Measurements from ENCODE around the gene CTNNA3.
"Not testable (repeated sequence)": the region's sequence is repeated elsewhere in the genome, so short reads cannot be mapped to it uniquely, and the experiment has no call there.

Gene CTNNA3

DNA sequence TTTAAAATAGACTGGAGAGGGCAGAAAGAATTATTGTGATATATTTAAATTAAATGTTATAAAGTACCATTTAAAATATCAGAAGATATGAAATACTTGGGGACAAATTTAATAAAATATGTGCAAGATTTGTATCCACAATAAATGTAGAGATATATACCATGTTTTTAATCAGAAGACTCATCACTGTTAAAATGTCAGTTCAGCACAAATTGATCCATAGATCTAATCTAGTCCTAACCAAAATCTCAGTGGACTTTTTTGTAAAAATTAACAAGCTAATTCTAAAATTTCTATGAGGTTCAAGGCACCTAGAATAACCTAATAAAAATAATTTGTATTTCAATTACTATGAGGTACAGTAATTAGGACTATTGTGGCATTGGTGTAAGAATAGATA lies 96.4 kb downstream of the CTNNA3 start:
- DNase-seq, result no peak

DNA sequence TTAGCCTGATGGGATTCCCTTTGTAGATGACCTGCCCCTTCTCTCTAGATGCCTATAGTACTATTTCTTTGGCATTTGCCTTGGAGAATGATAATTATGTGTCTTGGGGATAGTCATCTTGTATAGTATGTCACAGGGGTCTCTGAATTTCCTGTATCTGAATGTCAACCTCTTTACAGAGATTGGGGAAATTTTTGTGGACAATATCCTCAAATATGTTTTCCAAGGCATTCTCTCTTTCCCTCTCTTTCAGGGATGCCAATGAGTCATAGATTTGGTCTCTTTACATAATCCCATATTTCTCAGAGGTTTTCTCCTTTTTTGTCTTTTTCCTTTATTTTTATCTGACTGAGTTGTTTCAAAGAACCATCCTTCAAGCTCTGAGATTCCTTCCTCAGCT lies 99.4 kb downstream of the CTNNA3 start:
- no peak for DNase-seq

DNA sequence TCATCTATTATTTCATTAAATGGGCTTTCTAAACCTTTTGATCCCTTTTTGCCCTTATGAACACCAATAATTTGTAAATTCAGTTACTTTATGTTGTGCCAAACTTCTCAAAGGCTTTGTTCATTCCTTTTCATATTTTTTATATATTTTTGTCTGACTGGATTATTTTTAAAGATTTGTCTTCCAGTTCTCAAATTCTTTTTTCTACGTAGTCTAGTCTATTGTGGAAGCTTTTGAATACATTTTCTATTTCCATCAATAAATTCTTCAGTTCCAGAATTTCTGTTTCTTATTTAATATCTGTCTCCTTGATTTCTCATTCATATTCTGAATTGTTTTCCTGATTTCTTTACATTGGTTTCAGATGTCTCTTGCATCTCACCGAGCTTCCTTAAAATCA lies 108.2 kb downstream of the CTNNA3 start:
- DNase-seq, result no peak

DNA sequence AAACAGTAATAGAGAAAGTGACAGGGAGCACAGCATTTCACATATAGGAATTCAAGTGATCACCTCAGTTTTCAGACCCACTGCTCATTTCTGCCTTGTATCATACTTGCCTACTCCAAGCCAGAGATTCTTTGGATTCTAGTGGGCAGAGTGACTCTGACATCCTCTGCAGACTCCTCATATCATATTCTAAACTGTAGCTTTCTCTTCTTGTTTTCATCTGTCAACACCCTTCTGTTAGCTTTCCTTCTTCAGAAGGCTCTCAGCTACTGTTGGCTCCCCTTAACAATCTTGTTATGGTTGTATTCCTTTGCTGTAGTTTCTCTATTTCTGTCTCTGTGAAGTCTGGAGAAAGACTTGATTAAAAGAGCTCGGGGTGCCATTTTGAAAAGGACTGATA lies 120.5 kb downstream of the CTNNA3 start:
- DNase-seq, result no peak

DNA sequence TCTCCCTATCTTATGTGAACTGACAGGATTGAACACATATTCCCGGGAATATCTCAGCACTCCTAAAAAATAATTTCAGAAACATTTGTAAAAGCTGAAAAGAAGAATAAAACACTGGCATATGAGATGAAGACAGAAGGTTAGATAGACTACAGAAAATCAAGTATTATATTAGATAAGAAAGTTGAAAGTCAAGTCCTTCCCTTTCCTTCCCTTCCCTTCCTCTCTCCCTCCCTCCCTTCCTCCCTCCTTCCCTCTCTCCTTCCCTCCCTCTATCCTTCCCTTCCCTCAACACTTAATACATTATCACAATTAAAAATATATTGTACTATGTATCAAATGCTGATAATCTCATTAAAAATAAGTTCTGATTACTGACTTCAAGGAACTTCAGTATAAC lies 122.5 kb downstream of the CTNNA3 start:
- no peak for DNase-seq

DNA sequence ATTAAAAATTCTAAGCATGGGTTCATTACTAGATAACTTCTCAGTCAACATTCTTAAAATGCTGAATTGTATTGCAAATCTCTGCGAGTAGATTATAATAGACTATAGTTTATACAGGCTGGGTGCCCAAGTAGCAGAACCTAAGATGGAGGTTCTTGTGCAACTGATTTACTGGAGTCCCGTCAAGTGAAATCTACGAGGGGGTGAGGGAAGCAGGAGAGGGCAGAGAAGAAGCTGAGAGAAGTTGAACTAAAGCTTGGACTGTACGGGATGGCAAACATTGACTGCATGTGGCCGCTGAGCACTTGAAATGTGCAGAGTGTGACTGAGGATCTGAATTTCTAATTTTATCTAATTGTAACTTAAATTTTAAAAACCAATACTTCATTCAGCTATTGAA lies 124.5 kb downstream of the CTNNA3 start:
- no peak for DNase-seq

DNA sequence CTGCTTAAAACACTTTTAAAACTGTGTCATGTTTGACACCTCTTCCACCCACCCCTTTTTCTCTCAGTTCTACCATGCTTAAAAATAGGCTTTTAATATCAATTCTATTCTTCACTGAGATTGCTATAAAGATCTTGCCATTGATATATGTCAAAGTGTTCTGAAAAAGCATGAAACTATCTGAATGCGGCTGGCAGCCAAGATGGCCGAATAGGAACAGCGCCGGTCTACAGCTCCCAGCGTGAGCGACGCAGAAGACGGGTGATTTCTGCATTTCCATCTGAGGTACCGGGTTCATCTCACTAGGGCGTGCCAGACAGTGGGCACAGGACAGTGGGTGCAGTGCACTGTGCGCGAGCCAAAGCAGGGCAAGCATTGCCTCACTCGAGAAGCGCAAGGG lies 137.7 kb downstream of the CTNNA3 start:
- DNase-seq, result not testable (repeated sequence)

DNA sequence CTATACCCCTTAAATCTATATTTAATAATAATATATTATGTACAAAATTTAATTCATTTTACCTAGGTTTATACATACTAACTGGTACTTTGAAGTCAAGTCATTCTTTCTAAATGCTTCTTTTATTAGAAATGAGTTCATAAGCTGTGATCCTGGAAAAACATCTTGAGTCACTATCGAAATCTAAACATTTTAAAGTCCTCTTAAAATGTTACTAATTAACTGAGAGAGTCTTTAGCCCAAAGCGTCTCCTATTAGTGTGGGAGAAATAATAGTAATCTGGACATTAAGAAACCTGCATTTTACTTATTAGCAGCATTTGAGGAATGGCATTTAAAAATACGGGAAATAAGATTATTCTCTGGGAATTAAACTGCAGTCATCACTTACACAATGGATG lies 142.7 kb downstream of the CTNNA3 start:
- no peak for DNase-seq

DNA sequence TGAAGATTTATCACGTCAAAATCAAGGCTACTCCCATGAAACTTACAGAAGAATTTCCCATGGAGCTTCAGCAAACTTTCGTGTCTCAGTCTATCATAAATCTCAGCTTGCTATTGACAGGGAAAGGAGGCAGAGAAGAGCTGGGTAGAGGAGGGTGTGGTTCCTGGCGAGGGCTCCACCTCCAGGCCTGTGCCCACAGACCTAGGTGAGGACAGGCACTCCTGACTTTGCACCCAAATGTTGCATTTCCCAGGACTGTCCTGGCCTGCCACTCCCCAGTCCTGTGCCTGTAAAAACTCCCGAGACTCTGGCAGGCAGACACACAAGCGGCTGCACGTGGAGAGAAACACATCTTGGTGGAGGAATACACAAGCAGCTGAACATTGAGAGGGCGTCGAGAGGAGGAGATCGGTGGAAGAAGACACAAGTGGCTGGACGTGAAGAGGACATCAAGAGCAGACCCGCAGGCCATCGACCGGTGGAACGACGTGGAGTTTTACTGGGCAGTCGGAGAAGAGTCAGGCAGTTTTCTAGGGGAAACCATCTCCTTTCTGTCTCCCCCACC lies 145.1 kb downstream of the CTNNA3 start:
- no peak for DNase-seq

DNA sequence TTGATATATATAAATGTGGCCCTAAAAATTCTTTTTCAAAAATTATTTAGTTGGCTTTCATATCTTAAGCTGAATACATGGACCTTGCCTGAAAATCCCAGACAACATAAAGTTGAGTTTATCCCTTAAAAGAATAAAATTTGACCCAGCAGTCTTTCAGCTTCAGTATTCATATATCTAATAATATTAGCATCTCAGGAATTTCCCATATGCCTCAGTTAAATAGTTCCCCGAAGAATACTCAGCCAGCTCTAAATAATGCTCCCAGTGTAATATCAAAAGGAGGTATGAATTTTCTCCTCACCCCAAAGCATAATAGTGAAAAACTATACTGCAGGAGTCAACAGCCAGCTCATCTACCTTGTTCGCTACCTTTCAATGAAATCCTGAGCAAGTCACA lies 145.9 kb downstream of the CTNNA3 start:
- DNase-seq, result no peak

DNA sequence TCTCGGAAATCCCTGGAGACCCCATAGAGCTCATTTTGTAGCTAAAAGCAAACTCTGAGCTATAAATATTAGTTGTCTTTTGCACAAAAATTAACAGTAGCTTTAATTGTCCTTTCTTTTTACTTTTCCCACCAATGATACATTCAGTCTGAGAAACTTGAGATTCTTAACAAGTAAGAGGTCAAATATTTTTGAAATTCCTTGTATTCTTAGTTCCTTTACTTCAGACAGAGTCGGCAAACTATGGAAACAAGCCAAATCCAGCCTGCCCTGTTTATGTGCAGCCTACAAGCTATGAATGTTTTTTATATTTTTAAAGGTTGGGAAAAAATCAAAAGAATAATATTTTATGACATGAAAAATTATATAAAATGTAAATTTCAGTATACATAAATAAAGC lies 146.6 kb downstream of the CTNNA3 start:
- DNase-seq, result no peak

DNA sequence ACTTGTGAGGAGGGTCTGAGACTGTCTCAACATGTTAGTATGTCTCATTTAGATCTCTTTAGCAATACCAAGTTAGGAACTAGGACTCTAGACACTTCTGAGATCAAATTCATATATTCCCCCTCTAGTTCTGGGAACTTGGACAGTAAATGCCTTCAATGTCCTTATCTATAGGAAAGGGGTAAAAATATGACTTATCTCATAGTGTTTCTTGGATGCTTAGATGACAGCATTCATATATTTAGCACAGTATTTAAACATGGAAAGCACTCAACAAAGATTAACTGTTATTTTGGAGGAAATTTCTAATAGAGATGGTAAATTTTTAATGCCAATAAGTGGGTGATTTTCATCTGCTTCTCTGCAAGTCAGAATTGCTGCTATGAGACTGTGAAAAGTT lies 154.6 kb downstream of the CTNNA3 start:
- no peak for DNase-seq

DNA sequence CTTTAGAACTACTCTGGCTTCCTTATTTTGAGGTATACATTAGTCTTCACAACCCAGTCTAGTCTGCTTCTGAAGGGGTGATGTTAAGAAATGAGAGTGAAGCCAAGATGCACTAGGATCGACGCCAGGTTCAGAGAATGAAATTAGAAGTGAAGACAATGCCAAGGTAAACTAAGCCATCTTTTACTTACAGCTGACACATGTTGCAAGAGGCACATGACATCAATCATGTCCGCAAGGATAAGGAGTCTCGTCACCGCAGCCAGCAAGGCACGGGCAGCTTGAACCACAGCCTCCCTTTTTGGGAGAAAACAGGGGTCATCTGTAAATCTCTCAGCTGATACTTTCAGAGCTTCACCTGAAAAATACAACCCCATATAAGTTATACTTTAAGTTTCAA lies 156.7 kb downstream of the CTNNA3 start:
- no peak for DNase-seq

DNA sequence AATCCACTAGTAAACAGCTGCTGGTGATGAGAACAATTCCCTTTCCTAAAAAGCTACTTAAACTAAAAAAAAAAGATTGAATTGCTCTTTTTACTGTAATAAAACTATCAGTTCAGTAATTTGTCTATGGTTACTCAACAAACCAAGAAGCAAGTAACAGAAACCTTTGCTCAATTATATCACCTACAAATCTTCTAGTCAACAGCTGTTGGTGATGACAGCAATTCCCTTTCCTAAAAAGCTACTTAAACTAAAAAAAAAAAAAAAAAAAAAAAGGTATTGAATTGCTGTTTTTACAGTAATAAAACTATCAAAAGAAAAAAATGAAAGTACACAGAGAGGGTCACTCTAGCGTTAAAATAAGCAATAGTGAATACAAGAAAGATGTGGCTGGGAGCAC lies 158.1 kb downstream of the CTNNA3 start:
- no peak for DNase-seq

DNA sequence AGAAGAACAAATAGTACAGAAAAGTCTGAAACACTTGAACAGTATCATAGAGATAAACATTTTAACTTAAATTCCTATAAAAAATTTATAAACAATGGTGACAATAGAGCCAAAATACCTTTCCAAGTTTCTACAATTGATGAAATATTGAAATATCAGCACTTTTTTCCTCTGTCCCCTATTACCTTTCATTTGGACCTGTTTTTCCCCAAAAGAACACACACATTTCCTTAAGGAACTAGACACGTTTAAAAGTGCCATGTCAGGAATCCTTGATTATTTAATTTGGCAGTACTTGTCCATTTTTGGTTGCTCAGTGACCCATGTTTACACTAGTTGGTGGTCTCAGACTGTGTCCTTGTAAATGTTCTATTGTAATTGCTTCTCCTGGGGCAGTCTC lies 162.6 kb downstream of the CTNNA3 start:
- DNase-seq, result no peak

DNA sequence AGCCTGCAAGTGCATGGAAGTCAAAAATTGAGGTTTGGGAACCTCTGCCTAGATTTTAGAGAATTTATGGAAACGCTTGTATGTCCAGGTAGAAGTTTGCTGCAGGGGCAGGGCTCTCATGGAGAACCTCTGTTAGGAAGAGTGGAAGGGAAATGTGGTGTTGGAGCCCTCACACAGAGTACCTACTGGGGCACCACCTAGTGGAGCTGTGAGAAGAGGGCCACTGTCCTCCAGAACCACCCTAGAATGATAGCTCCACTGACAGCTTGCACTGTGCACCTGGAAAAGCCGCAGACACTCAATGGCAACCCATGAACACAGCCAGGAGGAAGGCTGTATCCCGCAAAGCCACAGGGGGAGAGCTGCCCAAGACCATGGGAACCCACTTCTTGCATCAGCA lies 165.0 kb downstream of the CTNNA3 start:
- DNase-seq, result not testable (repeated sequence)

DNA sequence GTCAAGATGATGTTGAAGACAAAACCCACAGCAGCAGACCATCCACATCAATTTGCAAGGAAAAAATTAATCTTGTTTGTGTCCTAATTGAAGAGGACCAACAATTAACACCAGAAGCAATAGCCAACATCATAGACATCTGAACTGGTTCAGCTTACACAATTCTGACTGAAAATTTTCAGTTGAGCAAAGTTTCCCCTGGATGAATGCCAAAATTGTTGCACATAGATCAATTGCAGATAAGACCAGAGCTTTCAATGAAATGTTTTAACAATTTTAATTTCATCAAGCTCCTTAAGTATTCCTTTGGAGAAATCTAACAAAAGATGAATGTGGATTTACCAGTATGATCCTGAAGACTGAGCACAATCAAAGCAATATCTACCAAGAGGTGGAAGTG lies 168.6 kb downstream of the CTNNA3 start:
- DNase-seq, result no peak

DNA sequence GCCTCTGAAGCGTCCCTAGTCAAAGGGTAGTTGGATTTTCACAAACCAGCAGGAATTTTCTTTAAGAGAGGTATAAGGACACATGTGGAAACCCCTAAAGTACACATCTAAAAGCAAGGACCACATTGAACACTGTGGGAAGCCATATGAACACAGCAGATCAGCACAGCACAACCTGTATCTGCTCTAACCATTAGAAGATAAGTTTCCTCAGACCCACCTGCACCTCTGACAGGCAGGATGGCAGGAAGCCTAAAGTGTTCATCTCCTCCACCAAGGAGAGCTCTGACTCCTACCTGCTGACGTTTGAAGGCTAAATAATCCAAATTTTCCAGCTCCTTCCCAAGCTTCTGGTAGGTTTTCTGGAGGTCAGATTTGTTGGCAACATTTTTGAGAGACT lies 174.4 kb downstream of the CTNNA3 start:
- DNase-seq, result no peak

DNA sequence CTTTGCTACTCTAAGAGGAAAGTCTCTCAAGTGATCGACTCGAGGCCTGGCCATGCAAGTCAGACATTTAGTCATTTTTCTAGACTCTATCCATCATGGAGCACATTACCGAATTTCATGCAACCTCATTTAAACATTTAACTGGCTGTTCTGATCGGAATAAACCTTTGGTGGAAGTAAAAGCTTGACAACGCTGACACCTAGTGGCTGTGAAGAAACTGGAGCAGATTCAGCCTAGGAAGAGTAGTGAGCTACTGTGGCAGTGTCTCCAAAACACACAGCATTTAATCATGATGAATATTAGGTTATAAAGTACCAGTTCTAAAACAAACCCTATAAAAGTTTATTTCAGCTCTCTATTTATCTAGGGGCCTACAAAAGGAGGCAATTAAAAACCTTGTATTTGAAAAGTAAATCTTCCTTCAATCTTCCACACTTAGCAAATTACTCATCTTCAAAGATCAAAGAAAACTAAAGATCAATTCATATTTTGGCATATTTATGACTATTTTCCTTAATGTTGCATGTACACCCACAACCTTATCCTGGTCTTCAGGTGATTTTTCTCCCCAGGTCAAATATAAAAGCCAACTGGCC lies 175.0 kb downstream of the CTNNA3 start:
- DNase-seq, result no peak

DNA sequence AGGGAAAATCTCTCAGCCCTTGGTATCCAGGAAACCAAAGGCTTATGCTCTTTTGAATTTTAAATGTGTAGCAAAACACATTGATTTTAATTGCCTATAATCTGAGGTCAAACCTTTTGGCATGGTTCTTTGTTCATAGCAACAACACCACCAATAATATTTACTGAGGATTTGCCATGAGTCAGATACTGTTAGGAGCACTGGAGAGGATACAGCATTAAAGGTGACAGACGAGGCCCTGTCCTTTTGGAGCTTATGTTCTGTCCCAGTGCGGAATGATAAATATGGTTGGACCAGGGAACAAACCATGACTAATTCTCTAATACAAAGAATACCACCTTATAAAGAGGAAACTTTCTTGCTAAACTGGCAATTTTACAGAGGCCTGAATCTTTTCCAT lies 176.6 kb downstream of the CTNNA3 start:
- DNase-seq, result no peak

DNA sequence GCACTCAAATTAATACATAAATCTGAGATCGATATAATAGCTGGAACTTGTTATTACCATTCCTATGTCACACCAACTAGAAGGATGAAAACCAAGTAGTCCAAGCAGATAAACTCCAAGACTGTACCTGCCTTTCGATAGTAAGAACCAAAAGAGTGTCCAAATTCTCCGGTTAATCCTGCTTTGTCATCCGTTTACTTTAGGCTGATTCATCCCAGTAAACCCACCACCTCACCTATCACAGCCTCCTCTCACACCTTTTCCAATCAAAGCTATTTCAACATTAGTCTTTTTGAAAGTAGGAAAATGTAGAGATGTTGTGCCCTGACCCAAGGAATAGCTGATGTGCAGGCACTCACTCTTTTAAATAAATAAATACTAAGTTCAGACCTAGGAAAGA lies 177.2 kb downstream of the CTNNA3 start:
- no peak for DNase-seq

DNA sequence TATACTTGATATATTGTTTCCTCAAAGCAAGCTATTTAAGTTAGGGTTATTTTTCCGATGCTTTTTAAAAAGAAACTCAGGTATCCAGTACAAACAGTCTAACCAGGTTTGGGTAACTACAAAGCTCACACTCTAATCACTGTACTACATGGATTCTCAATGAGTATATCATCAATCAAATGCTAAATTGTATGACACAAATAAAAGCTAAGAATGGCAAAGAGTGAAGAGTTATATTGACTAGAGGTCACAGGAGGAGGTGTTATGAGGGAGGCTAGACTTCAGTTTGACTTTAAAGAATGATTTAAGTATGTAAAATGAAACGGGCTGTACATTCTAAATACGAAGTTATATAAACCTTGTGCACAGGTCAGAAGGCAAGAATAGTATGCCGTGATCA lies 178.0 kb downstream of the CTNNA3 start:
- DNase-seq, result no peak

DNA sequence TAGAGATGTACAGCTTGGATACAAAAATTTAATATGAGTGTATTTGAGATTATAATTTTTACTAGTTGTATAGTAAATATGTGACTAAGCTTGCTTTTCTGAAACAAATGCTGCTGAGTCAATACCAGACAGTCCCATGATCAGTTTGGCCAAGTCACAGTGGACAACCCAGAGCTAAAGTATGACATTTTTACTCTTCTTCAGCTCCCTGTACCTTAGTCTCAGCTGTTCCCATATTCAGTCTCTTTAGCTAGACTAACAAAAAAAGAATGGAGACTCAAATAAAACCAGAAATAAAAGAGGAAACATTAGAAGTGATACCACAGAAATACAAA lies 189.3 kb downstream of the CTNNA3 start:
- DNase-seq, result no peak

DNA sequence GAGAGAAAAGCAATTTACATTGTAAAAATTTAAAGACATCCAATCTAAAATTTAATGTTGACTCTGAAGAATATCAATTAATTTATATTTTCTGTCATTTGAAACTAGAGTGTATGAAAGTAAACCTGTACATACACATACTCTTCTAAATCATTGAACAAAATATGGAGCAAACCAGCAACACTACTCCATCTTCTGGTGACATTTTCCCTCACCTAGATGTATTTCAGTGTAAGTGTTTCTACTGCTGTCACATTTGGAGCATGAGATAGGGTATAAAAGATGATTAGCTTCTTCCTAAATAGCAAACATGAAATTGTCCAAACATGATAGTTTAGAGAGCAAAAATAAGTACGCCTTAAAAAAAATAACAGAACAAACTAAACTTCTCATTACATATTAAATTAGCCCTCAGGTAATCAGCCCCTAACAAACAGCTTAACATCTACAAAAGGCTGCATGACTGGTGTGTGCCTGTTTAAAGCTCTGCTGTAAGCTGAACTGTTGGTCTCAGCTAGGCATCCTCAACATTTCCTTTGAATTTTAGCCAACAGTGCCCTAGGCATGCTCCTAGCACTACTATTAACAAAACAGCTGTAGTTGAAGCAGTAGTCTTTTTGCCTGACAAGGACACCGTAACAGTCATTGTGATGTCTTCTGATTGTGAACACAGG lies 189.8 kb downstream of the CTNNA3 start:
- DNase-seq, result no peak
